Measurements from ENCODE around the gene SH3GL2. TPM values are rescaled to one million over a fixed set of nuclear protein-coding genes. Genes with fewer than 3 reads are reported as not detected.

SH3GL2 gene
- total RNA-seq, 1 donor from 2014 or later = 0.07 TPM

DNA sequence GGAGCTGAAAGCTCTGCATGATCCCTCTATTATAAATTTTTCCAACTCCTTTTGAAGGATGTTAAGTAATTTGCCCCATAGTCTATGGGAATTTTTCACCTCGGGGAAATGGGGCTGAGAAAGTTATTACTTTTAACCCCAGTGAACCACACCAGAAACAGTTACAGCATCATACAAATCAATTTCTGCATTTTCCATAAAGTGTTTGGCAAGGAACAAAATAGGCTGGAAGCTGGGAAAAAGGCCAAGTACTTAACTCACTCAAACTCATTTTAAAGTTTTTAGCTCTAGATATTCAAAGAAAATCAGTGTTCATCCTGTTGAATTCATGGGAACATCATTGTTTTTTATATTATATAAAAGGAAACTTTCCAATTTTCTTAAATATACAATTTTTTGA, 160.9 kb downstream of the SH3GL2 start:
- Mint-ChIP-seq H3K36me3 (ENCODE audit: low read depth) (no peaks in the 10 kb centered on the region), H3K4me1 (ENCODE audit: low read depth) (no peaks in the 10 kb centered on the region), H3K9me3 (ENCODE audit: low read depth) (no peaks in the 10 kb centered on the region), H3K4me3 (ENCODE audit: unreplicated experiment) (no peak overlapping the region), H3K27me3 (ENCODE audit: low read depth) (peaks cover 11% of the 10 kb centered on the region), H3K27ac (ENCODE audit: unreplicated experiment) (no peak overlapping the region)
- TF ChIP-seq, protein P1, sequence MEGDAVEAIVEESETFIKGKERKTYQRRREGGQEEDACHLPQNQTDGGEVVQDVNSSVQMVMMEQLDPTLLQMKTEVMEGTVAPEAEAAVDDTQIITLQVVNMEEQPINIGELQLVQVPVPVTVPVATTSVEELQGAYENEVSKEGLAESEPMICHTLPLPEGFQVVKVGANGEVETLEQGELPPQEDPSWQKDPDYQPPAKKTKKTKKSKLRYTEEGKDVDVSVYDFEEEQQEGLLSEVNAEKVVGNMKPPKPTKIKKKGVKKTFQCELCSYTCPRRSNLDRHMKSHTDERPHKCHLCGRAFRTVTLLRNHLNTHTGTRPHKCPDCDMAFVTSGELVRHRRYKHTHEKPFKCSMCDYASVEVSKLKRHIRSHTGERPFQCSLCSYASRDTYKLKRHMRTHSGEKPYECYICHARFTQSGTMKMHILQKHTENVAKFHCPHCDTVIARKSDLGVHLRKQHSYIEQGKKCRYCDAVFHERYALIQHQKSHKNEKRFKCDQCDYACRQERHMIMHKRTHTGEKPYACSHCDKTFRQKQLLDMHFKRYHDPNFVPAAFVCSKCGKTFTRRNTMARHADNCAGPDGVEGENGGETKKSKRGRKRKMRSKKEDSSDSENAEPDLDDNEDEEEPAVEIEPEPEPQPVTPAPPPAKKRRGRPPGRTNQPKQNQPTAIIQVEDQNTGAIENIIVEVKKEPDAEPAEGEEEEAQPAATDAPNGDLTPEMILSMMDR (IDR thresholded peaks at IDR 0.05) = no peak
- DNase-seq (ENCODE audit: low spot score) = no peak

GRCh38 chr9:17742067-17742466, 163.2 kb downstream of the SH3GL2 start:
- Mint-ChIP-seq H3K9me3 (ENCODE audit: low read depth) (no peaks in the 10 kb centered on the region), H3K27ac (ENCODE audit: unreplicated experiment) (no peak overlapping the region), H3K27me3 (ENCODE audit: low read depth) (peaks cover 6% of the 10 kb centered on the region), H3K4me1 (ENCODE audit: low read depth) (no peaks in the 10 kb centered on the region), H3K36me3 (ENCODE audit: low read depth) (no peaks in the 10 kb centered on the region), H3K4me3 (ENCODE audit: unreplicated experiment) (no peak overlapping the region)
- TF ChIP-seq, protein P1 (IDR thresholded peaks at IDR 0.05) = no peak
- DNase-seq (ENCODE audit: low spot score) = no peak

DNA sequence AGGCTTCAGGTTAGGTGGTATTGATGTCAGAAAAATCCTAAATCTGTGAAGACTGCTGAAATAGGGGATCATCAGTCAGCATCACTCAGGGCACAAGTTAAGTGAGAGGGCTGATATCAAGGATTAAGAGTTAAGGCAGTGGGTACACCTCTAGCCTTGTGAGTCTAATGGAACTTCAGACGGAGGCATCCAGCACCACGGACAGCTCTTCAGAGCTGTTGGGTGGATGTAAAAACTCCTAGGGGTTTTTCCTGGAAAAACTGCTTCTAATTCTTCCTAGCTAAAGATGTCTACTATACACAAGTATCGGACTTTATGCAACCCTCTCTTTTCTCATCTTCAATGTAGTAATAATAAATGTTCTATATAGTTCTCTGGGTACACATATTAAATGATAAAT, 165.9 kb downstream of the SH3GL2 start:
- H3K36me3 Mint-ChIP-seq (ENCODE audit: low read depth) = no peaks in the 10 kb centered on the region
- H3K4me3 Mint-ChIP-seq (ENCODE audit: unreplicated experiment) = no peak overlapping the region
- no peaks in the 10 kb centered on the region for H3K4me1 Mint-ChIP-seq (ENCODE audit: low read depth)
- H3K27me3 Mint-ChIP-seq (ENCODE audit: low read depth) = peaks cover 9% of the 10 kb centered on the region
- no peaks in the 10 kb centered on the region for H3K9me3 Mint-ChIP-seq (ENCODE audit: low read depth)
- DNase-seq (ENCODE audit: low spot score) = no peak
- H3K27ac Mint-ChIP-seq (ENCODE audit: unreplicated experiment) = no peak overlapping the region
- TF ChIP-seq, protein P1 (IDR thresholded peaks at IDR 0.05) = no peak

GRCh38 chr9:17750269-17750668, 171.4 kb downstream of the SH3GL2 start:
- H3K27me3 Mint-ChIP-seq (ENCODE audit: low read depth) = peaks cover 6% of the 10 kb centered on the region
- no peak overlapping the region for H3K4me3 Mint-ChIP-seq (ENCODE audit: unreplicated experiment)
- peaks cover 22% of the 10 kb centered on the region for H3K9me3 Mint-ChIP-seq (ENCODE audit: low read depth)
- H3K4me1 Mint-ChIP-seq (ENCODE audit: low read depth) = no peaks in the 10 kb centered on the region
- TF ChIP-seq, protein P1 (IDR thresholded peaks at IDR 0.05) = no peak
- no peak for DNase-seq (ENCODE audit: low spot score)
- no peak overlapping the region for H3K27ac Mint-ChIP-seq (ENCODE audit: unreplicated experiment)
- no peaks in the 10 kb centered on the region for H3K36me3 Mint-ChIP-seq (ENCODE audit: low read depth)

GRCh38 chr9:17751486-17751885, 172.6 kb downstream of the SH3GL2 start:
- no peaks in the 10 kb centered on the region for H3K4me1 Mint-ChIP-seq (ENCODE audit: low read depth)

More at GRCh38 chr9:17751486-17751885, 172.6 kb downstream of the SH3GL2 start:
- Mint-ChIP-seq H3K27ac (ENCODE audit: unreplicated experiment) (no peak overlapping the region), H3K36me3 (ENCODE audit: low read depth) (no peaks in the 10 kb centered on the region), H3K9me3 (ENCODE audit: low read depth) (peaks cover 22% of the 10 kb centered on the region), H3K27me3 (ENCODE audit: low read depth) (peaks cover 6% of the 10 kb centered on the region), H3K4me3 (ENCODE audit: unreplicated experiment) (no peak overlapping the region)
- TF ChIP-seq, protein P1 (IDR thresholded peaks at IDR 0.05) = no peak
- DNase-seq (ENCODE audit: low spot score) = no peak
